ENCODE results near the gene JTB. TPM values are rescaled to one million over a fixed set of nuclear protein-coding genes. Genes with fewer than 3 reads are reported as not detected.
A peak's percentile ranks its signal among the peaks of the same experiment; 100 is the strongest.

JTB gene
- total and polyA plus RNA-seq, 7 donors, result 171 to 324 (median 245) TPM

DNA sequence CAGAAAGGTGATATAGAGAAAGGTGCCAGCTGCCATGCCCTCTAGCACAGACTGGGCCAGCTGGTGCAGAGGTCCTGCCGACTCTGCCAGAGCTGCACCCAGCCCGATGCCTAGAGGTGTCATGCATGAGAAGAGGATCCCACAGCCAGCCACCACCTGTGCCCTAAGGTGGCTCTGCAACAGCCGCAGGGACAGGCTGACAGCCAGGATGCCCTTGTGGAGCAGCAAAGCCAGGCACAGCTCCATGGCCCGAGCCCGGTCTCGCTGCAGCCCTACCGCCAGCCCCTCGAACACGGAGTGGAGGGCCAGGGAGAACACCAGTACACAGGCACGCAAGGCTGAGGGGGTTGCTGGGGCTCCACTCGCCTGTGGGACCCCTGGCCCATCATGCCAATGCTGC is 17.3 kb downstream of the JTB start:
- intact Hi-C loops (cut with DNase I), result no loop called here
- Histone ChIP-seq H3K27me3 (no peaks in the 10 kb centered on the region), H3K4me1 (peaks cover 0 to 69% (median 60%) of the 10 kb centered on the region in 4 donors), H3K36me3 (peaks cover 0 to 21% (median 6%) of the 10 kb centered on the region in 4 donors), H3K27ac (peak overlapping the region in 3 of 4 donors; percentile 93 to 98 (median 98)), H3K4me3 (no peak overlapping the region), H3K9me3 (no peaks in the 10 kb centered on the region)
- DNase-seq, result no peak
- WGBS, 2 donors, result 94 to 97% methylated on average over 11 of the region's 11 CpGs
- TF ChIP-seq EP300 (IDR thresholded peaks at IDR 0.05), result no peak
- TF ChIP-seq POLR2AphosphoS5 (IDR thresholded peaks at IDR 0.05), result no peak
- TF ChIP-seq POLR2A (IDR thresholded peaks at IDR 0.05), result no peak
- no peak for TF ChIP-seq CTCF (IDR thresholded peaks at IDR 0.05)

DNA sequence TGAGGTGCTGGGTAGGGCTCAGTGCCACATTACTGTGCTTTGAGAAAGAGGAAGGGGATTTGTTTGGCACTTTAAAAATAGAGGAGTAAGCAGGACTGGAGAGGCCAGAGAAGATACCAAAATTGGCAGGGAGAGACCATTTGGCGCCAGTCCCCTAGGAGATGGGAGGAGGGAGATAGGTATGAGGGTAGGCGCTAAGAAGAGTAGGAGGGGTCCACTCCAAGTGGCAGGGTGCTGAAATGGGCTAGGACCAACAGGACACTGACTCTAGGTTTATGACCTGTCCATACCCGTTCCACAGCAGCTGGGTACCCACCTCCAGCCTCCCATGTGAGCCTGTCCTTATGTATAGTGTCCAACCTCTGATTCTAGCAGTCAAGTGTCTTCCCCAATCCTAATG is 18.0 kb downstream of the JTB start:
- Histone ChIP-seq H3K4me1 (peaks cover 0 to 64% (median 56%) of the 10 kb centered on the region in 4 donors), H3K36me3 (peaks cover 0 to 26% (median 7%) of the 10 kb centered on the region in 4 donors), H3K27me3 (no peaks in the 10 kb centered on the region), H3K9me3 (no peaks in the 10 kb centered on the region), H3K4me3 (peak overlapping the region in 1 of 4 donors; percentile 77), H3K27ac (peak overlapping the region; percentile 93 to 98 (median 97))
- 67 to 91% methylated on average over 3 of the region's 3 CpGs for WGBS, 2 donors
- TF ChIP-seq CTCF (IDR thresholded peaks at IDR 0.05) (no peak), EP300 (IDR thresholded peaks at IDR 0.05) (no peak), POLR2A (IDR thresholded peaks at IDR 0.05) (no peak), POLR2AphosphoS5 (IDR thresholded peaks at IDR 0.05) (no peak)
- intact Hi-C loops (cut with DNase I), result loop anchor here (5.0 kb wide), 1 partner anchor 37 kb away; the partner anchor contains the start of gene GATAD2B
- DNase-seq, result no peak

DNA sequence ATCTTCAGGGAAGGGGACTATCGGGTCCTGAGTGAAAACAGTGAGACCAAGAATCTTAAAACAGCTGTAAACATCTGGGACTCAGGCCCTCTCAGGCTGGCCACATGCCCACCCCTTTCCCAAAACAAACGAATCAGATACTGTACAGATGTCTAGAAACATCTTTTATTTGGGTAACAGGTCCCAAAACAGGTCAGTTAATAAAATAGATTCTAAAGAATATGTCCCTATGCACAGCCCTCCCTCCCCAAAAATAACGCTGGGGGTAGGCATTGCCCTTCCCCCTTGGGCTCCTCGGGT is 18.6 kb downstream of the JTB start:
- 20 to 26% methylated on average over 4 of the region's 4 CpGs for WGBS, 2 donors
- Histone ChIP-seq H3K36me3 (peaks cover 0 to 30% (median 7%) of the 10 kb centered on the region in 4 donors), H3K9me3 (no peaks in the 10 kb centered on the region), H3K4me1 (peaks cover 0 to 59% (median 52%) of the 10 kb centered on the region in 4 donors), H3K4me3 (peak overlapping the region; percentile 77 to 98 (median 85)), H3K27me3 (no peaks in the 10 kb centered on the region), H3K27ac (peak overlapping the region; percentile 93 to 98 (median 97))
- peak; percentile 84 for DNase-seq
- intact Hi-C loops (cut with DNase I), result loop anchor here (5.0 kb wide), 1 partner anchor 37 kb away; the partner anchor contains the start of gene GATAD2B
- no peak for TF ChIP-seq POLR2A (IDR thresholded peaks at IDR 0.05)
- TF ChIP-seq POLR2AphosphoS5 (IDR thresholded peaks at IDR 0.05), result no peak
- TF ChIP-seq CTCF (IDR thresholded peaks at IDR 0.05), result no peak
- no peak for TF ChIP-seq EP300 (IDR thresholded peaks at IDR 0.05)

GRCh38 chr1:153958111-153958960 is 19.1 kb downstream of the JTB start, which contains the start of gene CRTC2:
Gene CRTC2 (minus strand): TSS chr1:153958612. CDS start chr1:153958497, 115 bp downstream.
- Histone ChIP-seq H3K27ac (peak within 1 kb of the TSS; percentile 93 to 98 (median 97)), H3K27me3 (no peaks in the 10 kb centered on the region), H3K4me3 (peak within 1 kb of the TSS; percentile 77 to 98 (median 85)), H3K9me3 (no peaks in the 10 kb centered on the region), H3K4me1 (peaks cover 0 to 56% (median 51%) of the 10 kb centered on the region in 4 donors), H3K36me3 (peaks cover 2 to 35% (median 9%) of the 10 kb centered on the region in 4 donors)
- DNase-seq, result peak; percentile 100
- TF ChIP-seq POLR2AphosphoS5 (IDR thresholded peaks at IDR 0.05), result peak; percentile 77 to 89 (median 85)
- peak; percentile 66 to 79 for TF ChIP-seq POLR2A (IDR thresholded peaks at IDR 0.05)
- TF ChIP-seq EP300 (IDR thresholded peaks at IDR 0.05), result no peak
- intact Hi-C loops (cut with DNase I), result loop anchor here (5.0 kb wide), 1 partner anchor 36 kb away; the partner anchor contains the start of gene GATAD2B
- WGBS, 2 donors, result 0 to 1% methylated on average over 74 to 75 of the region's 75 CpGs

DNA sequence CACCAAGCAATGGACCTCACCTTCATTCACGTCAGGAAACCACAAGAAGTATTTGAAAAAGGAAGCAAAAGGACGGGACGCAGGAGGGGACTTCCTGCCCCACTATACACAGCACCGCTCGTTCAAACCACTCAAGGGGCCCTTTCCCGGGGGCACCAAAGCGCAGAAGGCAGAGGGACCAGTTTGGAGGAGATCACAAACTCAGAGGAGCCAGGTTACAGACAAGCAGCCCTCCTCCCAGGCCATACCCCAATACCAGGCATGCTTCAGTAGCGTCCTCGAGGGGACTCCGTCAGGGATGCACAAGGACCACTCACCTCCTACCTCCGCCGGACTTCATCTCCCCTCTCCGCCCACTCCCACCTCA is 19.7 kb downstream of the JTB start:
- intact Hi-C loops (cut with DNase I), result loop anchor here (5.0 kb wide), 1 partner anchor 35 kb away; the partner anchor contains the start of gene GATAD2B
- no peak for DNase-seq
- Histone ChIP-seq H3K9me3 (no peaks in the 10 kb centered on the region), H3K36me3 (peaks cover 6 to 41% (median 13%) of the 10 kb centered on the region in 4 donors), H3K4me3 (peak overlapping the region; percentile 77 to 98 (median 85)), H3K27me3 (no peaks in the 10 kb centered on the region), H3K27ac (peak overlapping the region; percentile 93 to 98 (median 97)), H3K4me1 (peaks cover 0 to 53% (median 49%) of the 10 kb centered on the region in 4 donors)
- no peak for TF ChIP-seq POLR2AphosphoS5 (IDR thresholded peaks at IDR 0.05)
- TF ChIP-seq POLR2A (IDR thresholded peaks at IDR 0.05), result no peak
- no peak for TF ChIP-seq CTCF (IDR thresholded peaks at IDR 0.05)
- no peak for TF ChIP-seq EP300 (IDR thresholded peaks at IDR 0.05)
- 0% methylated on average over 13 of the region's 13 CpGs for WGBS, 2 donors

Data from sigmoid colon (tissue), 7 donors.